MCF 10A (cell line): Measurements from ENCODE around the gene MRPL46. TPM values are rescaled to one million over a fixed set of nuclear protein-coding genes. Genes with fewer than 3 reads are reported as not detected.

ENCODE experiments used
- Bru-seq: library from RNA; stranded (reverse); fragments of 400-500 nt; gene quantifications from one replicate; lab custom pipeline; 2021; lab: Mats Ljungman, UMichigan
- BruChase-seq, 2 experiments: library from RNA; stranded (reverse); fragments of 400-500 nt; gene quantifications; one replicate each; lab custom pipeline; 2021; lab: Mats Ljungman, UMichigan
- BruUV-seq: library from RNA; stranded (reverse); fragments of 400-500 nt; replicated peaks from 2 replicates; lab custom pipeline; 2021; lab: Mats Ljungman, UMichigan
- CTCF ChIA-PET: fragments of 300-600 bp; sonication (Branson Sonifier 250); formaldehyde crosslinking; extraction: SDS; loops from one replicate; lab custom pipeline; 2021; ENCODE audit warnings: antibody characterized with exemption, inconsistent platforms; lab: Yijun Ruan, JAX
- POLR2A ChIA-PET: fragments of 300-600, 350-650 bp; sonication (Branson Sonifier 250); formaldehyde crosslinking; extraction: SDS; loops from one replicate; lab custom pipeline; 2020; ENCODE audit warnings: antibody characterized with exemption, inconsistent platforms; lab: Yijun Ruan, JAX
- DNase-seq: peaks from one replicate; pipeline ENCODE4 v3.0.0-alpha.2; 2018; ENCODE audit not compliant: unreplicated experiment
- H3K27ac Mint-ChIP-seq: one replicate; pipeline ENCODE4 v1.8.0; 2022; ENCODE audit warnings: mild to moderate bottlenecking, low read depth, mixed read lengths; ENCODE audit not compliant: unreplicated experiment
- H3K27me3 Mint-ChIP-seq: one replicate; pipeline ENCODE4 v1.8.0; 2022; ENCODE audit warnings: mixed read lengths; ENCODE audit not compliant: insufficient read depth, unreplicated experiment
- H3K36me3 Mint-ChIP-seq: one replicate; pipeline ENCODE4 v1.8.0; 2022; ENCODE audit warnings: mild to moderate bottlenecking, moderate library complexity, mixed read lengths; ENCODE audit not compliant: insufficient read depth, unreplicated experiment
- H3K4me1 Mint-ChIP-seq: one replicate; pipeline ENCODE4 v1.8.0; 2022; ENCODE audit warnings: mixed read lengths; ENCODE audit not compliant: insufficient read depth, unreplicated experiment
- H3K4me3 Mint-ChIP-seq: one replicate; pipeline ENCODE4 v1.8.0; 2022; ENCODE audit warnings: mild to moderate bottlenecking, moderate library complexity, mixed read lengths; ENCODE audit not compliant: unreplicated experiment
- H3K9me3 Mint-ChIP-seq: one replicate; pipeline ENCODE4 v1.8.0; 2022; ENCODE audit warnings: mixed read lengths; ENCODE audit not compliant: unreplicated experiment
- CTCF ChIP-seq: fragments of 200-600 bp; IDR thresholded peaks from one replicate; pipeline ENCODE4 v1.8.0; 2022; ENCODE audit warnings: antibody characterized with exemption, mild to moderate bottlenecking; ENCODE audit not compliant: unreplicated experiment
- intact Hi-C: fragments of 100-400 bp; cut with micrococcal nuclease; formaldehyde crosslinking; loops from 2 replicates; pipeline ENCODE4 v1.14.1; 2022
- long read RNA-seq: library from polyadenylated mRNA; stranded (forward); transcript quantifications from one replicate; pipeline ENCODE4 v2.0.0, GENCODE V29; 2022
- total RNA-seq: library from RNA; stranded (reverse); gene quantifications from 2 replicates; pipeline ENCODE4 v1.2.3, GENCODE V29; 2022

Gene MRPL46
- total RNA-seq (15.4 and 23.2 TPM in 2 replicates), Bru-seq, nascent RNA (percentile 87 among the genes with signal in this experiment), BruChase-seq, experiment 1, labeled RNA remaining after a 6-hour chase (percentile 71 among the genes with signal in this experiment), BruChase-seq, experiment 2, labeled RNA remaining after a 2-hour chase (percentile 84 among the genes with signal in this experiment)
- long read RNA-seq, transcript MRPL46-201 (4 exons, 1,019 nt): major isoform, 63 of 66 reads
- long read RNA-seq, partial matches to known transcripts: 1 of 66 reads
- long read RNA-seq, other reads (novel, unspliced or antisense): 2 of 66 reads

DNA sequence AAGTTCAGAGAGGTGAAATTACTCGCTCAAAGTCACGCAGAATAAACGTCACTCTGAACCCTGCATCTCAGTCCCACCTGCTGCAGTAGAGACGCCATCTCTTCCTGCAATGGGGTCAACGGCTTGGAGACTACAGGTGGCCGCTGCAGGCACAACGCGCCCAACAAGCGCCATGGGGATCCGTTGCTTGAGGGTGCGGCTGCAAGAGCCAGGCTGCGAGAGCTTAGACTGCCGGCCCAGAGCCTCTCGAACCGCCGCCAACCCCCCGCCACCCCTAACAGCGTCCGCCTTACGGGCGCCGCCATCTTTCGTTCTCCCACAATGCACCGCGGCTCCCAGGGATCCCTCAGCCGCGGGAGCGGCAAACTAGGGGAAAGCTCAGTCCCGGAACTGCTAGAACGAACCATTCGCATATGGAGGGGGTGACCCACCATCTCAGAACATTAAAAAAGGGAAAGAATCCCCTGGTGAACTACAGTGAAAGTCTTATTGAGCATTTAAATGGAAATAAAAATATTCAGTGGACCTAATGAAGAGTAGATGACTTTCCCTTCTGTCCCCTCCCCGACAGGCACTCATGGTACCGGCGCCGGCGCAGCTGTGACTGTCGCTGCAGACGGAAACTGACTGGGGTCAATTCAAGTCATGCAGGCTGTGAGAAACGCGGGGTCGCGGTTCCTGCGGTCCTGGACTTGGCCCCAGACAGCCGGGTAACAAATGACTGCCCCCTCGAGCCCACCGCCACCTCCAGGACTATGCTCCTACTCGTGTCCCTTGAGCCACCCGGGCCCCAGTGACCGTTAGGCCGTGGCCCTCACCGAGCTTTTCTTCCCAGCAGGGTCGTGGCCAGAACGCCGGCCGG is at the start of gene MRPL46, which contains the start of gene MRPS11:
Gene MRPL46, minus strand, starts transcription at position 316 of the 862 bp plus-strand sequence. Its CDS starts 11 bp downstream, at position 305.
Gene MRPS11, plus strand, starts transcription at position 636 of the 862 bp plus-strand sequence. Its CDS starts 10 bp downstream, at position 646.
- H3K9me3 Mint-ChIP-seq: no peaks in the 10 kb centered on the region
- no peak for TF ChIP-seq CTCF
- no peaks in the 10 kb centered on the region for H3K27me3 Mint-ChIP-seq
- H3K36me3 Mint-ChIP-seq: peaks cover 33% of the 10 kb centered on the region
- intact Hi-C loops: loop anchor here (5.0 kb wide), 2 partner anchors 80 to 155 kb away; partner anchors contain the start of genes AEN and DET1
- peaks cover 16% of the 10 kb centered on the region for H3K4me1 Mint-ChIP-seq
- ChIA-PET CTCF (interaction anchor here (0.6 to 7.4 kb wide), 10 partner anchors 10 to 1881 kb away, joined by 3 to 40 read pairs (median 4); partner anchors contain the start of gene ISG20), POLR2A (interaction anchor here (0.6 to 2.0 kb wide), 6 partner anchors 9 to 1911 kb away, joined by 3 to 6 read pairs (median 4); no protein-coding TSS in a partner anchor)
- peak; percentile 91 for DNase-seq
- no TSS peak for BruUV-seq
- peak within 1 kb of the TSS; percentile 98 for H3K27ac Mint-ChIP-seq
- peak within 1 kb of the TSS; percentile 96 for H3K4me3 Mint-ChIP-seq

DNA sequence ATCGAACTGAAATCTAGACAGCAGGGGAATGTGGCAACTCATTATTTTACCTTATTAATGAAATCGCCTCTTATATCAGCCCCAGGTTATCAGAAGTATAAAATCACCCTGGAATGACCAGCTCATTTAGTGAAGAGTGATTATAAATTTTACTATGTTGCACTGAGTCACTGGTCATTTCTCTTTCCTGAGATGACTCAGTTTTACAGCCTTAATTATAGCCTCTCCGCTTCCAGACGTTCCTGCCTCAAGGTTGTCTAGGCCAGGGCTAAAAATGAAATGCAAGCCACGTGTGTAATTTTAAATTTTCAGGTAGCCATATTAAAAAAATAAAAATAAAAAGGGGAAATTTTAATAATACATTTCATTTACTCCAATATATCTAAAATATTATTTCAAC is 46.0 kb upstream of the MRPL46 start:
- Mint-ChIP-seq H3K27me3 (no peaks in the 10 kb centered on the region), H3K9me3 (no peaks in the 10 kb centered on the region), H3K4me1 (no peaks in the 10 kb centered on the region), H3K27ac (no peak overlapping the region), H3K4me3 (no peak overlapping the region), H3K36me3 (peaks cover 20% of the 10 kb centered on the region)
- intact Hi-C loops: no loop called here
- DNase-seq: no peak
- ChIA-PET CTCF (no interaction called here), POLR2A (no interaction called here)
- no TSS peak for BruUV-seq
- no peak for TF ChIP-seq CTCF

- Mint-ChIP-seq H3K27me3 (no peaks in the 10 kb centered on the region), H3K4me3 (no peak overlapping the region), H3K36me3 (peaks cover 20% of the 10 kb centered on the region), H3K27ac (no peak overlapping the region), H3K4me1 (no peaks in the 10 kb centered on the region), H3K9me3 (no peaks in the 10 kb centered on the region)
- no peak for DNase-seq
- no peak for TF ChIP-seq CTCF
- no TSS peak for BruUV-seq
- intact Hi-C loops: no loop called here
- POLR2A ChIA-PET: no interaction called here
- CTCF ChIA-PET: interaction anchor here (0.5 kb wide), 1 partner anchor 665 kb away, joined by 3 read pairs; no protein-coding TSS in a partner anchor
These were observed 45.4 kb upstream of the MRPL46 start for GRCh38 chr15:88512601-88513000.
